ENCODE data around the gene KRCC1. TPM values are rescaled to one million over a fixed set of nuclear protein-coding genes. Genes with fewer than 3 reads are reported as not detected.

KRCC1 gene
- total and polyA plus RNA-seq, 9 of the 15 experiments (the other 6 are each of a cell fraction or from before 2014, with no cell fraction given): 1.9 to 6.0 (median 2.2) TPM

GRCh38 chr2:88067598-88067997 lies 12.0 kb upstream of the KRCC1 start, which contains the start of gene SMYD1:
Gene SMYD1 (plus strand): TSS chr2:88067825. CDS start chr2:88067865, 40 bp downstream.
- Histone ChIP-seq H3K9me3 (replicated peaks; ENCODE audit: control insufficient read depth, insufficient read depth, low read depth, low read length) (no peaks in the 10 kb centered on the region), H3K36me3 (ENCODE audit: control insufficient read depth, insufficient read depth, low read length) (no peaks in the 10 kb centered on the region), H3K9ac (ENCODE audit: insufficient read depth in 1 of 2, low read depth in 2 of 2, low read length in 2 of 2) (peak within 1 kb of the TSS in 1 of 2 experiments; percentile 54; a peak in 1 of 4 replicates), H3K4me1 (replicated peaks in 1 of 2; ENCODE audit: control insufficient read depth in 2 of 2, insufficient read depth in 2 of 2, low read length in 2 of 2) (peaks cover 0 to 5% of the 10 kb centered on the region in 2 experiments; a peak in 3 of 5 replicates), H3K27me3 (ENCODE audit: control insufficient read depth in 2 of 2, insufficient read depth in 2 of 2, low read length in 2 of 2) (no peaks in the 10 kb centered on the region), H3K4me2 (ENCODE audit: insufficient read depth, low read length) (no peak within 1 kb of the TSS), H3K9me1 (ENCODE audit: control insufficient read depth, insufficient read depth, low read length) (no peaks in the 10 kb centered on the region), H4K20me1 (replicated peaks; ENCODE audit: control insufficient read depth, insufficient read depth, low read length) (no peaks in the 10 kb centered on the region), H3K79me2 (ENCODE audit: control insufficient read depth, insufficient read depth, low read length) (no peaks in the 10 kb centered on the region), H2AFZ (ENCODE audit: low read depth, low read length) (peak within 1 kb of the TSS; percentile 51), H3K27ac (ENCODE audit: extremely low read depth, low read depth, low read length) (no peak within 1 kb of the TSS), H3K4me3 (no peak within 1 kb of the TSS)
- no peak for FAIRE-seq
- DNase-seq (ENCODE audit: extremely low read depth in 1 of 4, low spot score in 3 of 4): no peak
- no peak for ATAC-seq
- BruUV-seq (replicated peaks): no TSS peak
- intact Hi-C loops (cut with micrococcal nuclease) (no loop called here), in situ Hi-C loops (cut with MboI) (no loop called here)
- 53% methylated on average over 8 of the region's 8 CpGs for WGBS (ENCODE audit: insufficient coverage, low coverage, missing lambda C conversion rate)
- 0 out of 2 replicates have a peak, but pooled peaks have one; percentile 10 for TF ChIP-seq ZNF316 (IDR thresholded peaks at IDR 0.05)
- no peak for TF ChIP-seq ESRRA (IDR thresholded peaks at IDR 0.05; ENCODE audit: borderline replicate concordance, low read depth)
- TF ChIP-seq NEUROD1 (IDR thresholded peaks at IDR 0.05; ENCODE audit: borderline replicate concordance, low read depth, low read length, partially characterized antibody): no peak
- TF ChIP-seq NCOA1 (IDR thresholded peaks at IDR 0.05; ENCODE audit: low read depth): no peak
- no peak for TF ChIP-seq BRF1 (IDR thresholded peaks at IDR 0.05; ENCODE audit: borderline replicate concordance, extremely low read depth, insufficient read length)
- TF ChIP-seq HDAC8 (tag; IDR thresholded peaks at IDR 0.05): no peak
- no peak for TF ChIP-seq ELF4 (CRISPR knock-in tag; IDR thresholded peaks at IDR 0.05)
- TF ChIP-seq C11orf30 (IDR thresholded peaks at IDR 0.05; ENCODE audit: low read depth): peak; percentile 23; the same call in 1 of the 2 replicates
- ChIA-PET CTCF (ENCODE audit: low intra/inter-chr PET ratio) (no interaction called here), POLR2A (interaction anchor here (0.7 to 1.4 kb wide), 3 partner anchors 9 to 43 kb away, joined by 3 to 4 read pairs (median 4); no protein-coding TSS in a partner anchor)
